ENCODE results near the gene ITPR1.

Gene ITPR1

DNA sequence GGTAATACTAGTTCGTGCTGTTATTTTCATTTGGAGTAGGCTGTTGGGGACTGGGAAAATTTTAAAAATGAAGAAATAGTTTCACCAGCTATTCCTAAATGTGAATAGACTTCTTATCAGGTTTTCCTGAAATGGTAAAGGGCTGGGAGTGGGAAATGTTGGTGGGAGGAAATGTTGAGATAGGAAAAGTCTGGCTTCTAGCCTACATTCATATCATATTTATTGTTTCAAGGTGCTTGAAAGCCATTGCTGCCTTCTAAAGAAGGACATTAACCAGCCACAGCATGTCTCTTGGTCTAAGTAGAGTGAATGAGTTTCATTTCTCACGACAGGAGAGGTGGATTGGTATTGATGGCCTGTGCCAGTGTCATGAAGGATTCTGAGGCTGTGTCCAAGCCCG is 288.9 kb downstream of the ITPR1 start:
- no peak for DNase-seq (ENCODE audit: low read depth)

GRCh38 chr3:4785551-4785950 is 292.4 kb downstream of the ITPR1 start:
- DNase-seq (ENCODE audit: low read depth): no peak

GRCh38 chr3:4786431-4786830 is 293.3 kb downstream of the ITPR1 start:
- no peak for DNase-seq (ENCODE audit: low read depth)

- DNase-seq (ENCODE audit: low read depth): no peak
Measured at GRCh38 chr3:4791358-4791757, 298.2 kb downstream of the ITPR1 start.

DNA sequence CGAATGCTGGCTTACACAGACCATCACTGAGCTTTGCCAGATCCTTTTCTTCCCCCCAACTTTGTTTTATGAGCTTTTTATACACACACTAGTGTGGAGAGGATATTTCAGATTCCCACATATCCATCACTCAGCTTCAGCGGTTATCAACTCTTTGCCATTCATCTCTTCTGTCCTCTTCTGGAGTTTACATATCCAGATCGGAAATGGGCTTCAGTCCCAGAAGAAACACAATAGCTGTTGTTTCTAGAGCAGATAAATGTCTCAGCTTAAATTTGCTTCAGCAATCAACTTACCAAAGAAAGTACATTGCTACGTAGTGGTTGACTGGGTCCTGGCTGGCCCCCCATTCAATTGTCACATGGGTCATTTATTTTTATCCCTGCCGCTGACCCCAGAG is 300.2 kb downstream of the ITPR1 start:
- DNase-seq (ENCODE audit: low read depth): no peak

- DNase-seq (ENCODE audit: low read depth): no peak
Measured at GRCh38 chr3:4794331-4794730, 301.2 kb downstream of the ITPR1 start.

DNA sequence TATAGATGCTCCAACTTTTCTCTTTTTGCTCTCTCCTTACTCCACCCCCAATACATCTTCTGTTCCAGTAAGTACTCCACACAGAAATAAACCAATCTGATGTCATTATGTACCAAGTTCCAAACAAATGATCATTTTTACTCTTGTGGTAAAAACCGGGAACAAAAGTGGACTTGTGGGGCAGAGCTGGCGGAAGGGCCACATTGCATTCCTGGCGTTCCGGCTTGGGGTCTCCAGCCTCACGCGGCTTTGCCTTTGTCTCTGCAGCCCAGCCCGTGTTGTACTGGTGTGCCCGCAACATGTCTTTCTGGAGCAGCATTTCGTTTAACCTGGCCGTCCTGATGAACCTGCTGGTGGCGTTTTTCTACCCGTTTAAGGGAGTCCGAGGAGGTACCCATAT is 301.6 kb downstream of the ITPR1 start:
- no peak for DNase-seq (ENCODE audit: low read depth)

DNA sequence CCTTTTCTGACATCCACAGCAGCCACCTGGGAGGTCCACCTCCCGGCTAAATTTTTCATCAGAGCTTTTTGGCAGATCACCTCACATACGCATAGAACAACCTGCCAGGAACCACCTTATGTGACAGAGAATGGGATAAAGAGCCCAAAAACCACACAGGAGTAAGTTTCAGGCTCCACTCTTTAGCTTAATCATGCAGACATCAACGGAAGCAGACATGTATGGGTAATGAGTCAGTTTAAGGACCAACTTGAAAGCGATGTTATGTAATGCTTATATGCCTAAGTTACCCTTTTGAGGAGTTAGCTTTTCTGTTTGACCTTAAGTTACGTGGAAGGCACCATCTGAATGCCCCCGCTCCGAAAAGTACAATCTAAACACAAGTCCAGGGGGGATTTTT is 302.8 kb downstream of the ITPR1 start:
- DNase-seq (ENCODE audit: low read depth): no peak

DNA sequence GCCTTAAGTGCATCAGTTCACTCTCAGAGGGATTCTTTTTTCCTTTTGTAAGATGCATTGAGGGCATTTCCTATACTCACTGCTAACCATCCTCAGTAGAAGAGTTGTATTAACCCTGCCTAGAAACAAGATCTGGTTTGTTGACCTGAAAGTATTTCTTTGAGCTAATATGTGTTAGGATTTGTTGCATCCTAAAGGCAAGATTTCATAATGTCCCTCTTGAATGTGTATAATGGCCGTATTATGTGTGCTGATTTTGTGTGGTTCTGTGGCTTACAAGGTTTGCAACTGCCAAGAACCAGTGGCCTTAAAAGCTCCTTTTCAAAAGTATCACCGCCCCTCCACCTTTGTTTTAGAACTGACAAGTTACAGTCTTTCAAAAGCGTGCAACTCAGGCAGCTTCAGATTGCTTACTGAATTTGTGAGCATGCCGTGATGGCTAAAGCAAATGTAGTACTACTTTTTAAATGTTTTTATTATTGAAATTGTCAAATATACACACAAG is 304.1 kb downstream of the ITPR1 start:
- DNase-seq (ENCODE audit: low read depth): no peak

GRCh38 chr3:4799266-4800256 is 306.4 kb downstream of the ITPR1 start:
- no peak for DNase-seq (ENCODE audit: low read depth)

DNA sequence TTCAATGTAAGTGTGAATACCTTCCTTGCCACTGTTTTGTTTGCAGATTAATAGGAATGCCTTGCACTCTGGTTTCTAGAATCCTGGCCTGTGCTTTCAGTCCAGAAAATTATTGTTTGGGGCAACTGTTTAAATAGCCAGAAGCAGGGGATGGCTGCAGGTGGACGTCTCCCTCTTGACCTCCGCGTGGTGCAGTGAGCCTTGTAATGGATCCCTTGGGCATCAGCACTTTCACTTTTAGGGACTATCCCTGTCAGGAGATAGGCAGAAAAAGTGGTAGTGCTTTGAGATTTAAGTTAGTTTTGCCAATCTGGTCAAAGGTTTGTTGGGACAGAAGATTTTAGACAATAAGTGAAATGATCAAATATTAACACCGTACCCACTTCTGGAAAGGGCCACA is 307.4 kb downstream of the ITPR1 start:
- no peak for DNase-seq (ENCODE audit: low read depth)

DNA sequence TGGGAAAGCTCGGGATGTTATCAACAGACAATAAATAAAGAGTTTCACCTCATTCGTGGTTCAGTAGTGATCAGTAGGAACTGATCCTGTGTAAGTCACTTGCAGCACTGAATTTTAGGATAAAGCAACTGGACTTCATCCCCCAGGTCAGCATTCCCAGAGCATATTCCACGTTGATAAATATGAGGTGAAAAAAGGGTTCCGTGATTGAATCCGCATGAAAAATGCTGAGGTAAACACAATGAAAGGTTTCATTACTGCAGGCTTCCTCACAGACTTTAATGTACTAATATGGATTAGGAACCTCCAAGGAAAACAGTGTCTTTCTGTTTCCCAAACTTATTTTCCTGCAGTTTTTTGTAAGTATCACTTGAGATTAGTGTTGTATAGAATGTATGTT is 308.7 kb downstream of the ITPR1 start:
- DNase-seq (ENCODE audit: low read depth): no peak

DNA sequence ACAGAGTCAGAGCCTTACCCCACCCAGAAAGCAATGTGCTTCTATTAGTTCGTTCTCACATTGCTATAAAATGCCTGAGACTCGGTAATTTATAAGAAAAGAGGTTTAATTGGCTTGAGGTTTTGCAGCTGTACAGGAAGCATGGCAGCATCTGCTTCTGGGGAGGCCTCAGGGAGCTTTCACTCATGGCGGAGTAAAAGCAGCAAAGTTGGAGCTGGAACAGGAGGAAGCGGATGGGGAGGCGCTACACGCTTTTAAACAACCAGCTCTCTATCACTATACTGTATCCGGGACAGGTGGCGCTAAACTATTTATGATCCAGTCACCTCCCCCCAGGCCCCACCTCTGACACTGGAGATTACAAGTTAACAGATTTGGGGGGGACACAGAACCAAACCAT is 309.8 kb downstream of the ITPR1 start:
- no peak for DNase-seq (ENCODE audit: low read depth)

DNA sequence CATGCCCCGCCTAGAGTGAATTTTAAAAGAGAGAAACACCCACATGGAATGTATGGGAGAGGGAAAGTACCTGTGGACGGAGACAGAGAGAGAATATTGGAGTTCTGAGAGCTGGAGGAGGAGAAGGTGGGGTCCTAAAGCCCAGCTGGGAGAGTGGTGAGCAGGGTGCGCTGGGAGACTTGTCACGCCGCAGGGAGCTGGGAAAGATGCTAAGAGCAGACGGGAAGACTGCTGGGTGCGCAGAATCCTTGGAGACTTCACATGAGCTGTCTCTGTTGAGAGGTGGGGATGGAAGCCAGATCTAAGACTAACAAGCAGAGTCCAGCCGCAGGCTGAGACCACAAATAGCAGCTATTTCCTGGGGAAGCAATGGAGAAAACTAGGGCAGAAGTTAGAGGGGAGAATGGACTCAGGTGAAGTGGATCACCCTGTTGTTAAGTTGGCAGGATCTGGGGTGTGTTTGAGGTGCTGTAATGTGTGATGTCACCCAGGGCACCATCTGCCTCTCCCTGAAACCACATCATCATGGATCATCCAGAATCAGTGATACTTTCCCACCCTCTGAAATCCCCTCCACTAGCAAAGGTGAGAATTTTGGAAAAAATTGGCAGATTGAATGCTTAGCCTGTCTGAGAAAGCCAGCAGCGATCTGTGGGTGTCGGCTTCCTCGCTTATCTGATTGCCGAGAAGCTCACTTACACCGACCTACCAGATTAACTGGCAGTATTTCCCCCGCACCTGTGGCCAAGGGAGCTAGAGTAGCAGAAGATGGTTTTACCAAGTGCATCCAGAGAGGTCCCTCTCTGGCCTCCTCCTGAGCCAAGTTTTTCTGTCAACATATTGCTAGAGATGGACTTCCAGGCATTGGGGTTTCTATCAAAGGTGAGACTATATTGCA is 311.3 kb downstream of the ITPR1 start:
- DNase-seq (ENCODE audit: low read depth): no peak

DNA sequence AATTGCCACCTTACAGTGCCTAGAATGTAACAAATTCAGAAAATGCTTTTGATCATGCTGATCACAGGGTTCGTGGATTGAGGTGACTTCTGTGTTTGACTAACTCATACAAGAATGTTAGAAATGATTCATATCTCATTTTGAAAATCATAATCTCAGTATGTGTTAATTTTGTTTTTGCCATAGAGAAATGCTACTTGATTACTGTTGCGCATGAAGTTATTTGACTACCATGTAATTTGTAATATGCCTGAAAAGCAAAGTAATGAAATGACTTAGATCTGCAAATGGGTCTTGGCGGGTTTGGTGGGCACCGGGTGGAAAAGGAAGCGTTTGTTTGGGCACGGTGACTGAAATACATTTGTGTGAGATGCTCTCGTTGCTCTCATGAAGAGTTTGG is 312.5 kb downstream of the ITPR1 start:
- no peak for DNase-seq (ENCODE audit: low read depth)

DNA sequence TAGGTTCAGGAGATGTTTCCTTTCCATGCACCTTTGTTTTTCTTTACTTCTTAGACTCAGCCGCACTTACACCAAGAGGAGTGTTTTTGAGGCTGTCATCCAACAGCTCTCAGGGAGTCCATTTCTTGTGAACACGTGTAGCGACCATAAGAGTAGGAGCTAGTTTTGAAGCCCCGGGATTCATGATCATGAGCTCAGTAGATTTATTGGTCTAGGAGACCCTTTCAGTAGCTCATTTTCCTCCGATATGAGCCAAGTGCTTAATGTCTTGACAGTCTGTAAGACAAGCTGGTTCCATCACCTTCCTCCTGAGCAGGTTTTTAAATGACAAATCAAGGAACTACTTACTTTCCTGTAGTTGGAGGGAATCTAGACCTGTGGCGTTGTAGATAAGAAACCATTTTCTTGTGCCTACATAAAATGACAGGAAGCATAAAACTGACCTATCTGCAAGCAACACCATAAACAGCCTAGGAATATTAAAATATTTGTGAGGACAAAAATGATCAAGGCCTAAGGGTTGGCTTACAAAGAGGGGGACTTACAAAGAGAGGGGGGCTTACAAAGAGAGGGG is 313.5 kb downstream of the ITPR1 start:
- no peak for DNase-seq (ENCODE audit: low read depth)

DNA sequence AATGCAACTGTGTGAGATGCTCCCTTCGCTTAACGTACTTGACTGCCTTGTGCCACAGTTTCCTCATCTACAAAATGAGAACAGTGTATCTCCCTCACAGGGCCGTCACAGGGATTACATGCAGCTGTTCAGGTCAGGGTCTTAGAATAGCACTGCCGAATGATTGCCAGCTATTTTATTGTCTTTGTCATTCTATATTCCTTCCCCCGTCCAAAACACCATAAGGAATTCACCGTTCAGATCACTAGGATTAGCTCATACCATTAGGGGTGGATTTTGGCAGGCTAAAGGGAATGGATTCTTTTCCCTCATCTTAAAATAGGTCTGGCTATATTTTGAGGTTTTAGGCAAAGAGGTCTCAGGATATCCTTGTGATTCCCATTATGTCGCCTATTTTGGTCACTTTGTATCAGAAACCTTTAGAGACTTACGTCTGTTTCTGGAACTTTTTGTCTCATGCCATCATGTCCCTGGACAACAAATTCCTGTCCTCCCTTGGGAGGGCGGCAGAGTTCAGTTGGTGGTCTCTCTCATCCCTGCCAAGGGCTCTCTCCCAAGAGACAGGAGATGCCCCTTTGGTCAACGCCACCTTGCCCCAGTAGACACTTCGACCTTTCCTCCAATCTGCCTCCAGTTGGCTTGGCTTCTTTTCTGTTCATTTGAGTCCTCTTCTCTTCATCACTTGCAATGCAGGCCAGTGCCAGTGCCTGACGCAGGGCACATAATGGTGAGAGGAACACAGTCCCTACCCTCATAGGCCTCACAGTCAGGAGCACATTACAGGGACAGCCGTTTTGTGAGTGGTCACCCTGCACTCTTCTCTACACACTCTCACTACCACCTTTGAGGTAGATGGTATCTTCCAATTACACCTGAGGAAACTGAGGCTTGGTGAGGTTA is 314.5 kb downstream of the ITPR1 start:
- DNase-seq (ENCODE audit: low read depth): no peak

DNA sequence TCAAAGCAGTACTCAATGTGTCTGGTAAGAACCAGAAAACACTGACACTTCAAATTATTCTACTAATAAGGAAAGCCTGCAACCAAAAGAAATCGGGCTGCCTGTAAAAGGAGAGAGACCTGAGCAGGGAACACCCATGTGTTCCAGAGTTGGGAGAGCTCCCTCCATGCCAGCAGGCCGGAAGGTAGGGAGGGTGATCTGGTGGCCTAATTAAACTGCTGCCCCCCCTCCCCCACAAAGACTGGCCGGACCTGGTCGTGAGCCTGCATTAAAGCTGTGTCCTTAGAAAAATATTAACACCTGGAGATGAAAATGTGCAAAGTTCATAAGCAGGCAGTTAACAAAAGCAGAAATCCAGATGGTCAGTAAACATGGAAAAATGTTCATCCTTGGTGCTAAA is 315.5 kb downstream of the ITPR1 start:
- no peak for DNase-seq (ENCODE audit: low read depth)

- DNase-seq (ENCODE audit: low read depth): no peak
Measured at GRCh38 chr3:4809922-4810321, 316.8 kb downstream of the ITPR1 start.

DNA sequence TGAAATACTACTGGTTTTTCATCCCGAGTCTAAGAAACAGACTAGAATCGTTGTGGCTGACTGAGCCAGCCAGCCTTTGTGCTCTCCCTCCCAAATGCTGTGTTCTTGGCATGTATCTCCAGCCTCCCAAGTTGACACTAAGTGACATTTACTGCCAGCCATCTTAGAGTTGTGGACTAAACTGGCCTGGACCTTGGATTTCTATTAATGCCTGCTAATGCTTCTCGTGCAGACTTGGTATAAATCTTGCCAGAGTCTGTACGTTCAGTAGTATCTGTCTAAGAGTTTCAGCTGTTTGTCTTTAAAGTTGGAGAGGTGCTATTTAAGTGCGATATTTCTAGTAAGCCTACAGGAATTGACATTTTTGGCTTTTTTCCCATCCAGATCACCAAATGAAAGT is 319.4 kb downstream of the ITPR1 start:
- no peak for DNase-seq (ENCODE audit: low read depth)

GRCh38 chr3:4813909-4814304 is 320.8 kb downstream of the ITPR1 start:
- no peak for DNase-seq (ENCODE audit: low read depth)

Data from fibroblast of gingiva (primary cell).